BJ (cell line): ENCODE data around the gene MRPL4. TPM values are rescaled to one million over a fixed set of nuclear protein-coding genes. Genes with fewer than 3 reads are reported as not detected.
"Not testable (repeated sequence)": the region's sequence is repeated elsewhere in the genome, so short reads cannot be mapped to it uniquely, and the experiment has no call there.

Experiments
- CTCF ChIA-PET: fragments of 350-600 bp; formaldehyde crosslinking; extraction: SDS; loops from one replicate; lab custom pipeline; 2021; ENCODE audit warnings: antibody characterized with exemption, inconsistent platforms; lab: Yijun Ruan, JAX
- POLR2A ChIA-PET: fragments of 300-600 bp; sonication (Branson Sonifier 250); formaldehyde crosslinking; extraction: SDS; loops from one replicate; lab custom pipeline; 2021; ENCODE audit warnings: antibody characterized with exemption; lab: Charles Lee
- DNase-seq: peaks from one replicate; pipeline ENCODE4 v3.0.0-alpha.2; 2011; ENCODE audit warnings: low read depth
- H3K27me3 ChIP-seq: 2 replicates; pipeline ENCODE4 v1.6.0; 2011; ENCODE audit warnings: low read length; ENCODE audit not compliant: control insufficient read depth, insufficient read depth
- H3K36me3 ChIP-seq: 2 replicates; pipeline ENCODE4 v1.5.1; 2011; ENCODE audit warnings: low read length; ENCODE audit not compliant: control insufficient read depth, insufficient read depth
- H3K4me3 ChIP-seq: 2 replicates; pipeline ENCODE4 v1.5.1; 2011; ENCODE audit warnings: low read depth, mild to moderate bottlenecking, control low read depth, low read length
- polyA plus RNA-seq: library from polyadenylated mRNA; depleted of rRNA; stranded (reverse); fragments of >200 nt; gene quantifications from 2 replicates; pipeline ENCODE4 v1.2.3, GENCODE V29; 2011
- TF ChIP-seq, protein P1 (sequence below): IDR thresholded peaks from 2 replicates; pipeline ENCODE4 v1.5.1; 2011; ENCODE audit warnings: low read depth, mild to moderate bottlenecking, control low read depth, inconsistent platforms, low read length, moderate library complexity; ENCODE audit not compliant: insufficient read depth

MRPL4 gene
- polyA plus RNA-seq, 1 experiment = 58.7 TPM

GRCh38 chr19:10277795-10278589 is 26.0 kb downstream of the MRPL4 start:
- peaks cover 8% of the 10 kb centered on the region; the same call in 1 of the 2 replicates for H3K36me3 ChIP-seq
- no peak for DNase-seq
- H3K27me3 ChIP-seq = no peaks in the 10 kb centered on the region
- CTCF ChIA-PET = interaction anchor here (0.6 to 3.0 kb wide), 6 partner anchors 8 to 113 kb away, joined by 3 to 13 read pairs (median 4); no protein-coding TSS in a partner anchor
- POLR2A ChIA-PET = interaction anchor here (0.5 kb wide), 1 partner anchor 56 kb away, joined by 4 read pairs; the partner anchor contains the start of gene RAVER1
- H3K4me3 ChIP-seq = no peak overlapping the region
- TF ChIP-seq, protein P1, sequence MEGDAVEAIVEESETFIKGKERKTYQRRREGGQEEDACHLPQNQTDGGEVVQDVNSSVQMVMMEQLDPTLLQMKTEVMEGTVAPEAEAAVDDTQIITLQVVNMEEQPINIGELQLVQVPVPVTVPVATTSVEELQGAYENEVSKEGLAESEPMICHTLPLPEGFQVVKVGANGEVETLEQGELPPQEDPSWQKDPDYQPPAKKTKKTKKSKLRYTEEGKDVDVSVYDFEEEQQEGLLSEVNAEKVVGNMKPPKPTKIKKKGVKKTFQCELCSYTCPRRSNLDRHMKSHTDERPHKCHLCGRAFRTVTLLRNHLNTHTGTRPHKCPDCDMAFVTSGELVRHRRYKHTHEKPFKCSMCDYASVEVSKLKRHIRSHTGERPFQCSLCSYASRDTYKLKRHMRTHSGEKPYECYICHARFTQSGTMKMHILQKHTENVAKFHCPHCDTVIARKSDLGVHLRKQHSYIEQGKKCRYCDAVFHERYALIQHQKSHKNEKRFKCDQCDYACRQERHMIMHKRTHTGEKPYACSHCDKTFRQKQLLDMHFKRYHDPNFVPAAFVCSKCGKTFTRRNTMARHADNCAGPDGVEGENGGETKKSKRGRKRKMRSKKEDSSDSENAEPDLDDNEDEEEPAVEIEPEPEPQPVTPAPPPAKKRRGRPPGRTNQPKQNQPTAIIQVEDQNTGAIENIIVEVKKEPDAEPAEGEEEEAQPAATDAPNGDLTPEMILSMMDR = no peak

DNA sequence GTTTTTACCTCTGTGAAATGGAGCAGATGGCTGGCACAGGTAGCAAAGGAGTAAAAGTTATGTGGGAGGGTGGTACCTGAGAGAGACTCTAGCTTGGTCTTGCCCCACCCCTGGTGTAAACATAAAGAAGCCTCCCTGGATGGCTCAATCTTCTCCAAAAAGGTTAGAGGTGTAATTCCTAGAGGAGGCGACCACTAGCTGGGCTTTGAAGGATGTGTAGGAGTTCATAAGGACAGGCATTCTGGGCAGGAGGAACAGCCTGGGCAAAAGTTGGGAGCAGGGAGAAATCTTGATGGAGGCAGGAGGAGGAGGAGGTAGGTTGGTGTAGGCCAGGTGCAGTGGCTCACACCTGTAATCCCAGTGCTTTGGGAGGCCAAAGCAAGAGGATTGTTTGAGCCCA is 26.9 kb downstream of the MRPL4 start:
- CTCF ChIA-PET = interaction anchor here (0.7 to 3.0 kb wide), 4 partner anchors 32 to 112 kb away, joined by 3 to 13 read pairs (median 4); no protein-coding TSS in a partner anchor

DNA sequence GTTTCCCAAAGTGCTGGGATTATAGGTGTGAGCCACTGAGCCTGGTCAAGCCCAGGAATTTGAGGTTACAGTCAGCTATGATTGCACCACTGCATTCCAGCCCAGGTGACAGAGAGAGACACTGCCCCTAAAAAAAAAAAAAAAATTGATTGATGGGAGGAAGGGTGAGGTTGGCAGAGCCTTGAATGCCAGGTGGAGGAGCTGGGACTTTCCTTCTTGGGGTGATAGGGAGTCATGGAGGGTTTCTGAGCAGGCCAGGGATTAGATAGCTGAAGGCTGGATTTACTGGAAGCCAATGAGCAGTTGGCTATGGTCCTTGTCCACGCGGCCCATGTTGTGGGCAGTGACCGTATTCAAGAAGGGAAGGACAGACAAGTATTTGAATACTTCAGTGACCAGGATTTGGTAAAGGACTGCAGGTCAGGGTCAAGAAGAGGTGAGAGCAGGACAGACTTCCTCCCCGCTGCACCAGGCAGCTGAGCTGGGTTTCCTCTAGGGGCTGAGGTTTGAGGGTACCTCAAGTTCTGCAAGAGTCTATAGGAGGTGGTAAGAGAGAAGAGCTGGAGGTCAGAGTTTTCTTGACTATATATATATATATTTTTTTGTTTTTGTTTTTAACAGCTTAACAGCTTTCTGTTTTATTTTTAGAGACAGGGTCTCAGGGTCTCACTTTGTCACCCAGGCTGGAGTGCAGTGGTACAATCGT is 27.9 kb downstream of the MRPL4 start:
- ChIA-PET POLR2A (interaction anchor here (1.2 kb wide), 1 partner anchor 10 kb away, joined by 3 read pairs; the partner anchor contains the start of gene ICAM5), CTCF (interaction anchor here (0.6 to 3.0 kb wide), 5 partner anchors 9 to 183 kb away, joined by 3 to 13 read pairs (median 5); partner anchors contain the start of gene ICAM1)
- Histone ChIP-seq H3K4me3 (no peak overlapping the region), H3K27me3 (no peaks in the 10 kb centered on the region), H3K36me3 (peaks cover 21% of the 10 kb centered on the region)
- TF ChIP-seq, protein P1 = no peak
- DNase-seq = no peak

More for the DNA sequence above, 26.9 kb downstream of the MRPL4 start:
- Histone ChIP-seq H3K36me3 (peaks cover 15% of the 10 kb centered on the region), H3K27me3 (no peaks in the 10 kb centered on the region), H3K4me3 (no peak overlapping the region)
- TF ChIP-seq, protein P1 = no peak
- no peak for DNase-seq
- POLR2A ChIA-PET = no interaction called here

GRCh38 chr19:10282043-10282442 is 30.0 kb downstream of the MRPL4 start:
- peaks cover 23% of the 10 kb centered on the region for H3K36me3 ChIP-seq
- POLR2A ChIA-PET, DNase-seq, H3K27me3 ChIP-seq, CTCF ChIA-PET, H3K4me3 ChIP-seq: not testable (repeated sequence)

- ChIA-PET POLR2A (no interaction called here), CTCF (interaction anchor here (1.7 kb wide), 1 partner anchor 105 kb away, joined by 5 read pairs; no protein-coding TSS in a partner anchor)
- DNase-seq = no peak
- Histone ChIP-seq H3K36me3 (peaks cover 23% of the 10 kb centered on the region), H3K4me3 (no peak overlapping the region), H3K27me3 (0 out of 2 replicates have a peak, but pooled peaks cover 2% of the 10 kb centered on the region)
- TF ChIP-seq, protein P1 = no peak
These were observed 31.5 kb downstream of the MRPL4 start for GRCh38 chr19:10283301-10284064.
